Neural progenitor cell (in vitro differentiated cells): ENCODE data around the gene RND1. TPM values are rescaled to one million over a fixed set of nuclear protein-coding genes. Genes with fewer than 3 reads are reported as not detected.
A peak's percentile ranks its signal among the peaks of the same experiment; 100 is the strongest.

Experiments
- DNase-seq: peaks from one replicate; pipeline ENCODE4 v3.0.0-alpha.2; 2016; ENCODE audit warnings: low spot score
- H2AFZ ChIP-seq: fragments of 200-600 bp; sonication (generic); replicated peaks from 2 replicates; pipeline ENCODE4 v1.6.1; 2016; ENCODE audit warnings: antibody characterized with exemption
- H3F3A ChIP-seq: fragments of 200-600 bp; sonication (generic); 2 replicates; pipeline ENCODE4 v1.6.1; 2016; ENCODE audit warnings: antibody characterized with exemption, low read depth
- H3K27ac ChIP-seq: fragments of 200-600 bp; sonication (generic); 2 replicates; pipeline ENCODE4 v1.5.1; 2016; ENCODE audit warnings: mild to moderate bottlenecking
- H3K27me3 ChIP-seq: fragments of 200-600 bp; sonication (generic); 2 replicates; pipeline ENCODE4 v1.6.1; 2016; ENCODE audit warnings: mild to moderate bottlenecking, moderate library complexity
- H3K36me3 ChIP-seq: fragments of 200-600 bp; sonication (generic); 2 replicates; pipeline ENCODE4 v1.5.1; 2016
- H3K4me1 ChIP-seq: fragments of 200-600 bp; sonication (generic); 2 replicates; pipeline ENCODE4 v1.6.1; 2016; ENCODE audit warnings: mixed run types
- H3K4me2 ChIP-seq: fragments of 200-600 bp; sonication (generic); 2 replicates; pipeline ENCODE4 v1.6.1; 2016
- H3K4me3 ChIP-seq: fragments of 200-600 bp; sonication (generic); 2 replicates; pipeline ENCODE4 v1.5.1; 2016
- H3K79me2 ChIP-seq: fragments of 200-600 bp; sonication (generic); 2 replicates; pipeline ENCODE4 v1.6.1; 2016; ENCODE audit warnings: low read depth
- H3K9ac ChIP-seq: fragments of 200-600 bp; sonication (generic); 2 replicates; pipeline ENCODE4 v1.6.1; 2016
- H3K9me3 ChIP-seq: fragments of 200-600 bp; sonication (generic); 2 replicates; pipeline ENCODE4 v1.5.1; 2016; ENCODE audit warnings: low read depth
- H4K20me1 ChIP-seq: fragments of 200-600 bp; sonication (generic); 2 replicates; pipeline ENCODE4 v1.6.1; 2016; ENCODE audit warnings: low read depth
- H3K27ac Mint-ChIP-seq: 3 replicates; pipeline ENCODE4 v1.8.0; 2021; ENCODE audit warnings: mixed read lengths
- H3K27me3 Mint-ChIP-seq: 2 replicates; pipeline ENCODE4 v1.8.0; 2022; ENCODE audit warnings: low read depth, mild to moderate bottlenecking, inconsistent platforms, moderate library complexity, mixed read lengths; ENCODE audit not compliant: insufficient read depth
- H3K36me3 Mint-ChIP-seq: 3 replicates; pipeline ENCODE4 v1.8.0; 2021; ENCODE audit warnings: mixed read lengths
- H3K4me1 Mint-ChIP-seq: 3 replicates; pipeline ENCODE4 v1.8.0; 2021; ENCODE audit warnings: mixed read lengths
- H3K4me3 Mint-ChIP-seq: 3 replicates; pipeline ENCODE4 v1.8.0; 2021; ENCODE audit warnings: mild to moderate bottlenecking, moderate library complexity, mixed read lengths
- H3K9me3 Mint-ChIP-seq: 3 replicates; pipeline ENCODE4 v1.8.0; 2020; ENCODE audit warnings: mixed read lengths
- CTCF ChIP-seq: fragments of 200-600 bp; sonication (generic); IDR thresholded peaks from 2 replicates; pipeline ENCODE4 v1.5.1; 2017; ENCODE audit warnings: antibody characterized with exemption, mild to moderate bottlenecking
- EZH2 ChIP-seq: fragments of 200-600 bp; sonication (generic); IDR thresholded peaks from 2 replicates; pipeline ENCODE4 v1.6.1; 2017; ENCODE audit warnings: antibody characterized with exemption, mild to moderate bottlenecking, moderate library complexity
- EZH2phosphoT487 ChIP-seq: fragments of 200-600 bp; sonication (generic); IDR thresholded peaks from 2 replicates; pipeline ENCODE4 v1.6.1; 2017; ENCODE audit warnings: antibody characterized with exemption
- total RNA-seq: library from RNA; depleted of rRNA; stranded (reverse); fragments of >200 nt; gene quantifications from 2 replicates; pipeline ENCODE4 v1.2.3, GENCODE V29; 2015; ENCODE audit warnings: low replicate concordance

Gene RND1
- total RNA-seq, 1 donor from 2014 or later, result 9.8 TPM

- H3K79me2 ChIP-seq, result no peaks in the 10 kb centered on the region
- no peaks in the 10 kb centered on the region for H3K9me3 ChIP-seq
- H3K4me2 ChIP-seq, result peak overlapping the region; percentile 91
- H4K20me1 ChIP-seq, result no peaks in the 10 kb centered on the region
- Mint-ChIP-seq H3K4me1 (peaks cover 58% of the 10 kb centered on the region), H3K27ac (peak overlapping the region; percentile 100), H3K9me3 (no peaks in the 10 kb centered on the region), H3K4me3 (peak overlapping the region; percentile 60), H3K36me3 (no peaks in the 10 kb centered on the region), H3K27me3 (peaks cover 15% of the 10 kb centered on the region)
- no peak overlapping the region for H3K9ac ChIP-seq
- H3K36me3 ChIP-seq, result no peaks in the 10 kb centered on the region
- peak overlapping the region; percentile 60 for H2AFZ ChIP-seq
- peaks cover 51% of the 10 kb centered on the region for H3K4me1 ChIP-seq
- no peak for TF ChIP-seq EZH2
- no peak for TF ChIP-seq EZH2phosphoT487
- TF ChIP-seq CTCF, result no peak
- peak overlapping the region; percentile 4 for H3K4me3 ChIP-seq
- H3F3A ChIP-seq, result peaks cover 46% of the 10 kb centered on the region
- no peaks in the 10 kb centered on the region for H3K27me3 ChIP-seq
- peak overlapping the region; percentile 98 for H3K27ac ChIP-seq
- DNase-seq, result peak; percentile 38
These were observed 16.6 kb upstream of the RND1 start for GRCh38 chr12:48882315-48882687.

GRCh38 chr12:48881686-48882314, 16.1 kb upstream of the RND1 start:
- peak overlapping the region; percentile 60 for H3K4me3 Mint-ChIP-seq

GRCh38 chr12:48880647-48881046, 15.0 kb upstream of the RND1 start:
- peaks cover 56% of the 10 kb centered on the region for H3K4me1 Mint-ChIP-seq
- no peak for DNase-seq
- H3K4me2 ChIP-seq, result no peak overlapping the region
- no peaks in the 10 kb centered on the region for H4K20me1 ChIP-seq
- H3K4me3 ChIP-seq, result no peak overlapping the region
- no peaks in the 10 kb centered on the region for H3K79me2 ChIP-seq
- no peaks in the 10 kb centered on the region for H3K9me3 ChIP-seq
- H3K27me3 Mint-ChIP-seq, result peaks cover 16% of the 10 kb centered on the region
- H3K27ac ChIP-seq, result no peak overlapping the region
- no peaks in the 10 kb centered on the region for H3K36me3 ChIP-seq
- H3K4me1 ChIP-seq, result peaks cover 51% of the 10 kb centered on the region
- no peaks in the 10 kb centered on the region for H3K27me3 ChIP-seq
- H3F3A ChIP-seq, result peaks cover 46% of the 10 kb centered on the region
- H2AFZ ChIP-seq, result no peak overlapping the region
- no peak overlapping the region for H3K4me3 Mint-ChIP-seq
- peak overlapping the region; percentile 39 for H3K27ac Mint-ChIP-seq
- TF ChIP-seq CTCF (no peak), EZH2phosphoT487 (no peak), EZH2 (no peak)
- no peak overlapping the region for H3K9ac ChIP-seq
- H3K9me3 Mint-ChIP-seq, result no peaks in the 10 kb centered on the region
- no peaks in the 10 kb centered on the region for H3K36me3 Mint-ChIP-seq

More at GRCh38 chr12:48881686-48882314, 16.1 kb upstream of the RND1 start:
- H3K9me3 ChIP-seq, result no peaks in the 10 kb centered on the region
- H3K4me2 ChIP-seq, result peak overlapping the region; percentile 91
- Mint-ChIP-seq H3K4me1 (peaks cover 55% of the 10 kb centered on the region), H3K27me3 (peaks cover 16% of the 10 kb centered on the region), H3K36me3 (no peaks in the 10 kb centered on the region), H3K27ac (peak overlapping the region; percentile 100), H3K9me3 (no peaks in the 10 kb centered on the region)
- H3K4me1 ChIP-seq, result peaks cover 51% of the 10 kb centered on the region
- TF ChIP-seq EZH2phosphoT487 (no peak), CTCF (no peak), EZH2 (no peak)
- H3K36me3 ChIP-seq, result no peaks in the 10 kb centered on the region
- peak; percentile 33 for DNase-seq
- no peak overlapping the region for H3K9ac ChIP-seq
- peak overlapping the region; percentile 4 for H3K4me3 ChIP-seq
- H3K79me2 ChIP-seq, result no peaks in the 10 kb centered on the region
- peak overlapping the region; percentile 60 for H2AFZ ChIP-seq
- H3K27ac ChIP-seq, result peak overlapping the region; percentile 98
- peaks cover 46% of the 10 kb centered on the region for H3F3A ChIP-seq
- no peaks in the 10 kb centered on the region for H3K27me3 ChIP-seq
- no peaks in the 10 kb centered on the region for H4K20me1 ChIP-seq
